Erythroblast (primary cell): Measurements from ENCODE around the gene GHR.

Experiments
- GATA1 ChIP-seq: IDR thresholded peaks from 2 replicates; pipeline ENCODE4 v1.6.1; 2011; ENCODE audit warnings: low read depth, mild to moderate bottlenecking, control low read depth, low read length, moderate library complexity
- POLR2A ChIP-seq: IDR thresholded peaks from 2 replicates; pipeline ENCODE4 v1.6.1; 2011; ENCODE audit warnings: mild to moderate bottlenecking, low read length

DNA sequence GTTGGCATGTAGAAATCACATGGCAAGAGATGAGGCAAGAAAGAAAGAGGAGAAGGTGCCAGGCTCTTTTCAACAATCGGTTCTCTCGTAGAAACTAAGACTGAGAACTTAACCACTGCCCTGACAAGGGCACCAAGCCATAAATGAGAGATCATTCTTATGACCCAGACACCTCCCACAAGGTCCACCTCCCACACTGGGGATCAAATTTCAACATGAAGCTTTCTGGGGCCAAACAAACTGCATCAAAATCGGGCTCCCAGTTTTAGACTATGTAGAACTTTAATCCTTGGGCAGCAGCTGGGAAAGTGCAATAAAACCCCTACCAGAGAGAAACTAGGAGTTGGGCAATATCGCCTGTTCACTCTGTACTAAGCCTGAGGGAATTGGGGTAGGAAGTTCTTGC is 183.2 kb downstream of the GHR start:
- TF ChIP-seq POLR2A (no peak), GATA1 (no peak)
